Activated T-cell treated with anti-CD3 and anti-CD28 coated beads for 1 hour (primary cell): Measurements from ENCODE around the gene KLHL2.
"Not testable (repeated sequence)": the region's sequence is repeated elsewhere in the genome, so short reads cannot be mapped to it uniquely, and the experiment has no call there.

Experiments
- DNase-seq: peaks from one replicate; pipeline ENCODE4 v3.0.0-alpha.2; 2020; ENCODE audit warnings: low read depth

The KLHL2 gene

GRCh38 chr4:165232623-165233433 is 25.5 kb downstream of the KLHL2 start:
- not testable (repeated sequence) for DNase-seq

- no peak for DNase-seq
Measured at GRCh38 chr4:165234766-165235165, 27.4 kb downstream of the KLHL2 start.

- not testable (repeated sequence) for DNase-seq
Measured at GRCh38 chr4:165236852-165237251, 29.5 kb downstream of the KLHL2 start.

- DNase-seq, result not testable (repeated sequence)
Measured at GRCh38 chr4:165238041-165238640, 30.8 kb downstream of the KLHL2 start.

GRCh38 chr4:165240761-165241160 is 33.4 kb downstream of the KLHL2 start:
- DNase-seq, result not testable (repeated sequence)

- DNase-seq, result not testable (repeated sequence)
Measured at GRCh38 chr4:165244148-165244547, 36.8 kb downstream of the KLHL2 start.

GRCh38 chr4:165244587-165245186 is 37.3 kb downstream of the KLHL2 start:
- not testable (repeated sequence) for DNase-seq

- DNase-seq, result no peak
Measured at GRCh38 chr4:165248102-165248501, 40.7 kb downstream of the KLHL2 start.

GRCh38 chr4:165248904-165249303 is 41.5 kb downstream of the KLHL2 start:
- not testable (repeated sequence) for DNase-seq

- not testable (repeated sequence) for DNase-seq
Measured at GRCh38 chr4:165254771-165255170, 47.4 kb downstream of the KLHL2 start.

GRCh38 chr4:165255439-165255838 is 48.1 kb downstream of the KLHL2 start:
- DNase-seq, result peak; percentile 20

GRCh38 chr4:165256074-165256659 is 48.8 kb downstream of the KLHL2 start:
- DNase-seq, result not testable (repeated sequence)

GRCh38 chr4:165259776-165260175 is 52.4 kb downstream of the KLHL2 start:
- DNase-seq, result not testable (repeated sequence)

- not testable (repeated sequence) for DNase-seq
Measured at GRCh38 chr4:165262306-165262705, 54.9 kb downstream of the KLHL2 start.

- DNase-seq, result not testable (repeated sequence)
Measured at GRCh38 chr4:165263466-165263865, 56.1 kb downstream of the KLHL2 start.

GRCh38 chr4:165269931-165270330 is 62.6 kb downstream of the KLHL2 start:
- not testable (repeated sequence) for DNase-seq

GRCh38 chr4:165273443-165273842 is 66.1 kb downstream of the KLHL2 start:
- DNase-seq, result not testable (repeated sequence)

GRCh38 chr4:165275357-165275756 is 68.0 kb downstream of the KLHL2 start:
- not testable (repeated sequence) for DNase-seq

- DNase-seq, result not testable (repeated sequence)
Measured at GRCh38 chr4:165279531-165279930, 72.2 kb downstream of the KLHL2 start.

- DNase-seq, result not testable (repeated sequence)
Measured at GRCh38 chr4:165284697-165285096, 77.3 kb downstream of the KLHL2 start.

GRCh38 chr4:165286619-165287340 is 79.4 kb downstream of the KLHL2 start:
- DNase-seq, result not testable (repeated sequence)

GRCh38 chr4:165288226-165288625 is 80.9 kb downstream of the KLHL2 start:
- DNase-seq, result no peak
